HG02571 (cell line): ENCODE results near the gene PNMA6E.

Experiments used
- ATAC-seq: cut with Tn5 transposase; IDR thresholded peaks from one replicate; pipeline ENCODE4 v1.9.1; 2021; ENCODE audit warnings: mild to moderate bottlenecking, moderate library complexity; ENCODE audit not compliant: unreplicated experiment

Gene PNMA6E

DNA sequence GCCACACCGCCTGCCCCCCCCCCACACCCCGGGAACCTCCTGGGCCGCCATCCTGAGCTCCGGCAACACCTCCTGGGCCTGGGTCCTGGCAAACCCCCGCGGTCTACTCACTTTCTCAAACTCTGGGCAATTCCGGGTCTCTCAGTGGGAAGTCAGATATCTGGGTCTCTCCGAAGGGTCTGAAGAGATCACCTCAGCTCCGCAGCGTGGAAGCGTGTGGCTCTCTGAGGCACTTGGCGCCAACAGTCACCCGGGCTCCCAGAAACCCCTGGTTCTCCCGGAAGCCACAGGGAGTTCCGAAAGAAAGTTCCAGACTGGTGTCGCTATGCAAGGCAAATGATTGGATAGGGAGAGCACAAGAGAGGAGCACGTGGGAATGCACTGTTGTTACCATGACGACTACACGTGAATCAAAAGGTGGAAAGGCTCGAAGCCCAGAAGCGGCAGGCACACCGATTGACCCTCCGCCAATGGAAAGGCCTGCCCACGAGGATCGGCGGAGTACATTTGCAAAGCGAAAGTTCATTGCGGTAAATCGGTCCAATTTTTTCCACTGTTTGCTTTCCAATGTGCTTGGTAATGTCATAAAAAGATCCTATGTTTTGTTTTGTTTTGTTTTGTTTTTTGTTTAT lies at the start of gene PNMA6E:
Gene PNMA6E (minus strand): TSS at position 218 of the 632 bp plus-strand sequence. CDS start 2,501 bp downstream, outside the sequence.
- no peak for ATAC-seq

- no peak for ATAC-seq
Measured at GRCh38 chrX:153450949-153451277, 49.8 kb upstream of the PNMA6E start.

GRCh38 chrX:153450114-153450948 lies 49.2 kb upstream of the PNMA6E start:
- ATAC-seq: no peak

- ATAC-seq: no peak
Measured at GRCh38 chrX:153449368-153450113, 48.4 kb upstream of the PNMA6E start.

DNA sequence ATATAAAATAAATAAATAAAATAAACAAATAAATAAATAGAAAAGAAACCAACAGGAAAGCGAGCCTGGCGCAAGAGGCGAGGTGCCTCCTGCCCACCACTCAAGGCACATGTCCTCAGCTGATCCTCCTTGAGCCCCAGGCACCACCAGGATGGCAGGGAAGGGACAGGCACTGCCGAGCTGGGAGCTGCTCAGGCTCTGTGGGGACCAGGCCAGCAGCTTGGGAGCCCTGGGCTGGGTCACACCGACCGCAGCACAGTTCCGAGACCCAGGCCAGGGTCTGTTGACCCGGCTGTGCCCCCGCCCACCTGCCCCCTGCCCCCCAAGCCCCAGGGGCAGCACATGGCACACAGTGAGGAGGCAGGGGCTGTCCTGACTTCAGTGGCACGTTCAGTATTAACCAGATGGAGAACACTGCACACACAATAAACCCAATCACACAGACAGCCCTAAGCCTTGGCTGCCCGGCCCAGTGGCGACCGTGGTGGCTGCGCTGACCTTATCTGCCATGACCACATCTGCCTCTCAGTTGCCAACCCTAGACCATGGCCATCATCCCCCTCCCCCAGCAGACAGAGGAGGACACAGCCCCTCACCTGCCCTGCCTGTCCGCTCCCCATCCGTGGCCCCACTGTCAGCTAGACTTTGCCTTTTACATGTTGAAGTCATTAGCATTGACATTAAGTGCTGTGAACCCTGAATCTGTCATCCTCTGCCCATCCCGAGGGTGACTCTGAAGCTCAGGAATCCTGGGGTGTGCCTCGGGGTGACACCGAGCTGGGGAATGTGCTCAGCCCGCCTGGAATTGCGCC lies 47.6 kb upstream of the PNMA6E start:
- ATAC-seq: no peak

DNA sequence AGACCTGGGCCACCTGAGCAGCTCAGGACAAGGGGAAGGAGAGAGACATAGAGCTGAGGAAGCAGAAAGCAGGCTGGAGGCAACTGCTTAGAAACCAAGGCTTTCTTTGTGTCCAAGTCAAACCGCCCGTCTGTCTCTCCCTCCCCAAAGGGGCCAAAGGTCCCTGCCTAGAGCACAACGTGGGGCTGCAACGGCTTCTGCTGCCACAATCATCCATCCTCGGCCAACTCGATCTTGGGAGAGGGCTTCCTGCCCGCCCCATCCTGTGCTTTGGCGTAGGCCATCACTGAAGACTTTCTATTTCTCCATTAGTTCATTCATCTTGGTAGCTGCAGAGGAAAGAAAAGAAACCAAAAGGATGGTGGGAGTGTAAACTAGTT lies 46.4 kb upstream of the PNMA6E start:
- ATAC-seq: no peak

GRCh38 chrX:153446950-153447580 lies 45.9 kb upstream of the PNMA6E start:
- no peak for ATAC-seq

DNA sequence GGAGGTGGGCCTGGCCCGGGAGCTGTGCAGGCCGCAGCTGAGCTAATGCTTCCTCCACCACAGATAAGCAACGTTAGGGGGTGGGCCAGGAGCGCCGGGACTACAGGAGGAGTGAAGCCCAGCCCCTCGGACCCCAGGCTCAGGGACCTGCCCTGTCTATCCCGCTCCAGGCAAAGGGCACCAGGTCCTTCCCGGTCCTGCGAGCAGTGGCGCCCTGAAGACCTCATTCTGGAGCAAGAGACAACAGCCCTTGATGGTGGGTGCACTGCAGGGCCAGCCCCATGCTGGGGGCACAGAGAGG lies 45.4 kb upstream of the PNMA6E start:
- ATAC-seq: no peak

DNA sequence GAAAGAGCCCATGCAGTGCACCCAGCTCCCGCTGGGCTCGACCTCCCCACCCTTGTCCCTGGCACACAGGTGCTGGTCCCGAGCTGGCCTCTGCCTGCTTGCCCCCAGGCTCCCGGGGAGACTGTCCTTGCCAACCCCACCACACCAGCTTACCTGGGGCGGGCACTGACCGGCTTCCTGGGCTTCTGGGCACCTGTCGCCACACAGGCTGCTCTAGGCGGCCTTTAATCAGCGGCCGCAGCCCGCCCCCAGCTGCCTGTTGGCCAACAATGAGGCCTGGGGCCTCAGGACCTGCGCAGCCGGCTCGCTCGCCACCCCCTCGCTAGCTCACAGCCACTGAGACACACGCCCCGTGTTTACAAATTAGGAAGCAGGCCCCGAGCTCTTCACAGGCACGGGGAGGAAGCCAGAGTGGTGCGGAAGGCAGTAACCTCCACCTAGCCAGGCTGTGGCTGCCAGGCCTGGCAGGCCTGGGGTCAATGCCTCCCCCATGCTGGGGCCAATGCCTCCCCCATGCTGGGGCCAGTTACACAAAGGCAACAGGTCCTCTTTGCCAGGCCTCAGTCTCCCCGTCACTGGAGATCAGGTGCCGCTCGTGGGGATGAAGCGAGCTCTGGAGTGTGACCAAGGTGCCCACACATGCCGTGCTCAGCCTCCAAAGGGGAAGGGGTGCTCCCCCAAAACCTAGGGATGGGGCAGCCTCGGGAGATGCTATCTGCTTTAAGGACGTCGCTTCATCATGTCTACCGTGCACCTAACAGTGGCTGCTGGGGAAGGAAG lies 44.9 kb upstream of the PNMA6E start, which contains the start of gene TREX2:
Gene TREX2 (minus strand): TSS at position 201 of the 780 bp plus-strand sequence. CDS start 626 bp downstream, outside the sequence.
- ATAC-seq: no peak

DNA sequence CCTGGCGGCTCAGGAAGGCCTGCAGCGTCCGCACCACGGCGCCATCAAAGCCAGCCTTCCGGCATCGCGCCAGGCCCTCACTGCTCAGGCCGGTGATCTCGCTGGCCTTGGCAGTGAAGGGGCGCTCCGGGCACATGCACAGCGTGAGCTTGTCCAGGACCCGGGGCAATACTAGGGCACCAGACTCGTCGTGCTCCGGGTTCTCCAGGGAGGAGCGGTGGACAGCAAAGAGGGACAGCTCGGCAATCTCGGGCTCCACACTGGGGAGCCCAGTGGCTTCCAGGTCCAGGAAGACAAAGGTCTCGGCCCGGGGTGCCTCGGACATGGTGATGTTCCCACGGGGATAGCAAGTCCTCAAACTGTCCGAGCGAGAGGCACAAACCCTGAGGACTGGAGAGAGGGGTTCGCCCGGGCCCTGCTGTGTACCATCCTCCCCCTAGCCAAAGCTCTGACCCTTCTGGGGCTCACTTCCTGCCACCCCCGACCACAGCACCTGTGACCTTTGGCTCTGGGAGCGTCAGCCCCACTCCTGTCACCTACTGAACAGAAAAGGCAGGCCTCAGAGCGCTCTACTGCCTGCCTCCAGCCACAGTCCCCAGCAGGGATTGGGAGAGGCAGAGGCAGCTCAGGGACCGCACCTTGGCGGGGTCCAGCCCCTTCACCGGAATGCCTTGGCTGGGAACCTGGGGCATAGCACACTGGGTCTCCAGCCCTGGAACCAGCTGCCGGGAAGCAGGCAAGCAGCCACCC lies 44.1 kb upstream of the PNMA6E start:
- ATAC-seq: no peak

DNA sequence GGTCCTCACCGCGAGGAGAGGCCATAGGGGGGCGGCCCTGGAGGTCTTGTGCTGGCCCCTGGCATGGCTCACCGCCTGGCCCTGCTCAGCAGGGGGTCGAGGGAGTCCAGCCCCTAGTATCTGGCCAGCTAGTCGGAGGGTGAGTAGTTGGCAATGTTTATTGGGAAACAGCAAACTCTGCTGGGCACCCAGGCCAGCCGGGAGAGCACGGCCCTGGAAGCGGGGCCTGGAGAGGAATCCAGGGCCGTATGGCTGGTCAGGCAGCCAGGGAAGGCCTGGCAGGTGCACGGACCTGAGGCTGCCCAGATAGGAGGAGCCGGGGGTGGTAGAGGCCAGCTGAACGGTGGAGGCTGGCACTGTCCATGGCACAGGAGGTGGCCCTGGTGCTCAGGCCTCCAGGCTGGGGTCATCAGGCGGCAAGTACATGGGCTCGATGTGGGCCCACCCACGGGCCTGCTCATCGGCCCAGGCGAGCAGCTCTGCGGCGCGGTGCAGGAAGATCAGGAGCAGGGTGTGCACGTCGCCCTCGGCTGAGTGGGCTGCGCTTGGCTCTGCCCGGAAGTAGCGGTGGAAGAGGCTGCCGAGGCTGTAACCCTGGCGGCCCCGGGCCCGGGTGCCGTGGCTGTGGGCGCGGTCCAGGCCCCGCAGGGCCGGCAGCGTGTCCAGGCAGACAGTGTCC lies 43.3 kb upstream of the PNMA6E start:
- ATAC-seq: no peak

DNA sequence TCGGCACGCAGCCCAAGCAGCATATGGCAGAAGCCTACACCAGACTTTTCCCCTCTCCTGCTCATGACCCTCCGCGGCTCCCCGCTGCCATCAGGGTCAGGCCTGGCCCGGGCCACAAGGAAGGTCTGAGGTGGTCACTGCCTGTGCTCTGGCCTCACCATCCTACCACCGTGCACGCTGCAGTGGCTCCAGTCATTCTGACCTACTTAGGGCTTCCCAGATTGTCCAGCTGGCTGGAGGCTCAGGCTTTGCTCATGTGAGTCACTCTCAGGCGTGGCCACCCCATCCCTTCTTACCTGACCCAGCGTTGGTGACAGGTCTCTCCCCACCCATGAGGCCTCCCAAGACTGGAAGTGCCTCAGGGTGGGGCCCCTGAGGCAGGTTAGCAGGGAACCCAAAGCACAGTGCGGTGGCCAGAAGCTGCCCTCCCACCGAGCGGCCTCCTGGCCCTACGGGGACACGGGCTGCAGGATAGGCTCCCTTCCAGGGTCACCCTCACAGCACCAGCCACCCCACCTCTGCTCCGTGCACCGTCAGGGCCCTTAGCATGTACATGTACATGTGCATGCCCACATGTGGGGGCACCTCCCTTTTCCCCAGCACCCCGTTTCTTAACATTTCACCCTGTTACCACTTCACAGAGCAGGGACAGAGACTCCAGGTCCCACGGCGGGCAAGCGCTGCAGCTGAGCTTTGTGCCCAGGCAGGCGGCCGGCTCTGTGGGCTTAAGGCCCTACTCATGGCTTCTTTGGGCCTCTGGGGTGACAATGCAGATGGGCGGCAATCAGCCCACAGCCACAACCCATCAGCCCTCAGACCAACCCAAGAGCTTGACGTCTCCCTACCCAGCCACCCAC lies 42.6 kb upstream of the PNMA6E start:
- no peak for ATAC-seq

DNA sequence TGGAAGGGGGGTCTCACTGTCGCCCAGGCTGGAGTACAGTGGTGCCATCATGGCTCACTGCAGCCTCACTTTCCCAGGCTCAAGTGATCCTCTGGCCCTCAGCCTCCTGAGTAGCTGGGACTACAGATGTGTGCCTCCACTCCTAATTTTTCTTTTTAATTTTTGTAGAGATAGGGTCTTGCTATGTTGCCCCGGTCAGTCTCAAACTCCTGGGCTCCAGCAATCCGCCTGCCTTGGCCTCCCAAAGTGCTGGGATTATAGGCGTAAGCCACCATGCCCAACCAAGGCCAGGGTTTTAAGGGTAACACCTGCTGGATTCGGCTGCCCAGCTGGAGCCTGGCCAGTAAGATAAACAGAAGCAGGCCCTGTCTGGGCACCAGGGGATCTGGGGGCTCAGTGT lies 41.3 kb upstream of the PNMA6E start:
- ATAC-seq: no peak

DNA sequence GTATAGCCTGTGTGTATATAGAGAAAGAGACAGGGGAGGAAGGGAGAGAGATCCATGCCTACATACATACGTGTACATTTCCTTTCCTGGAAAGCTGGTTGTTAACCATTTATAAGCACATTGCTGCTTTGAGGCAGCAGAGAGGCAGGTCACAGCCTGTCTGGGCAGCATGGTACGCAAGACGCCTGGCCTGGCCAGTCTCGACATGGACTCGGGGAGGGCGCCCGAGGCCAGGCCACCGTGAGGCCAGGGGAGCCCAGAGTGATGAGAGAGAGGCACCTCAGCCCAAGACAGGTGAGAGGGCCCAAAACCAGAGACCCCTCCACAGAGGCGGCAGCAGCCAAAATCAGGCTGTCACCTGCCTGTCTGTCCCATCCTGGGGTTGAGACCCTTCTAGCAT lies 40.8 kb upstream of the PNMA6E start:
- ATAC-seq: no peak

GRCh38 chrX:153441296-153441695 lies 40.1 kb upstream of the PNMA6E start:
- no peak for ATAC-seq

DNA sequence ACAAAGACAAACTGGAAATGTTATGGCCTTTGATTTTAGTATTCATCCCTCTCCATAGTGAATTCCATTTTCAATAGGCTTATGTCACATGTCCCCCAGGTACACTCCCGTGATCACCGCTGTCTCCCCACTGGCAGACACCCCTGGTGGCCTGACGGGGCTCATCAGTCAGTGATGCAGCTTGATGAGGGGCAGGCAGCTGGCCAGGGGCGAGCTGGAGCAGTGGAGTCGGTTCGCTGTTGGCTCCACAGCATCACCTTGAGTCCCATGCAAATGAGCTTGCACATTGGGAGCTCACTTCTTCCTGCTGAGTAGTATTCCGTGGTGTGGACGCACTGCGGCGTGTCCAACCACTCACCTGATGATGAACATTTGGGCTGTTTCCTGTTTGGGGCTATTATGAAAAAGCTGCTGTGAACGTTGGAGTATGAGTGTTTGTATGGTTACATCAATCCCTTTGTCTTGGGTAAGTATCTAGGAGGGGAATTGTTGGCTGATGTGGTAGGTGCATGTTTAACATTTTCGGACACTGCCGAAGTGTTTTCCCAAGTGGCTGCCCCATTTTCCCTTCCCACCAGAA lies 39.5 kb upstream of the PNMA6E start:
- ATAC-seq: no peak

GRCh38 chrX:153439977-153440376 lies 38.8 kb upstream of the PNMA6E start:
- no peak for ATAC-seq
